Prostate gland (tissue), 2 donors: Measurements from ENCODE around the gene RAVER2. TPM values are rescaled to one million over a fixed set of nuclear protein-coding genes. Genes with fewer than 3 reads are reported as not detected.
"Not testable (repeated sequence)": the region's sequence is repeated elsewhere in the genome, so short reads cannot be mapped to it uniquely, and the experiment has no call there.

ENCODE experiments used
- DNase-seq: peaks from one replicate; pipeline ENCODE4 v3.0.0-alpha.2; 2019; ENCODE audit warnings: low spot score
- H3K27ac ChIP-seq, 2 donors: fragments of 200-600 bp; sonication (generic); 2 replicates each; pipeline ENCODE4 v1.5.1; 2017 to 2019
- H3K27me3 ChIP-seq: fragments of 200-600 bp; sonication (generic); replicated peaks from 2 replicates; pipeline ENCODE4 v1.5.1; 2019; ENCODE audit not compliant: insufficient read depth
- H3K36me3 ChIP-seq, 2 donors: fragments of 200-600 bp; sonication (generic); 1 replicate in 1 of 2; 2 replicates in 1 of 2; pipeline versions ENCODE4 v1.5.1 to v1.8.1; 2017 to 2019
- H3K4me1 ChIP-seq: fragments of 200-600 bp; sonication (generic); replicated peaks from 2 replicates; pipeline ENCODE4 v1.5.1; 2019
- H3K4me3 ChIP-seq, 2 donors: fragments of 200-600 bp; sonication (generic); 2 replicates each; pipeline ENCODE4 v1.5.1; 2017 to 2019
- H3K9me3 ChIP-seq: fragments of 200-600 bp; sonication (generic); 2 replicates; pipeline ENCODE4 v1.5.1; 2017
- POLR2A ChIP-seq: fragments of 450-650 bp; IDR thresholded peaks from one replicate; pipeline ENCODE4 v1.6.1; 2016; ENCODE audit warnings: antibody characterized with exemption, mild to moderate bottlenecking
- POLR2AphosphoS5 ChIP-seq: sonication (generic); formaldehyde crosslinking; IDR thresholded peaks from one replicate; pipeline ENCODE4 v1.6.1; 2017; ENCODE audit warnings: antibody characterized with exemption
- WGBS: methylation state at CpG from one replicate; pipeline ENCODE4 v1.1.5; 2018; 5-methylcytosine and 5-hydroxymethylcytosine counted together
- intact Hi-C: fragments of 100-400 bp; cut with DNase I; formaldehyde crosslinking; loops from one replicate; pipeline ENCODE4 v1.14.2; 2022
- total RNA-seq, 2 donors: library from RNA; depleted of rRNA; stranded (reverse); fragments of >200 nt; gene quantifications; one replicate each; pipeline ENCODE4 v1.1.0, GENCODE V29; 2016
- TF ChIP-seq, protein P1 (sequence below), 4 experiments: fragments of 200-600 bp in 2 of 4; fragments of 450-650 bp in 2 of 4; sonication (generic) in 2 of 4; IDR thresholded peaks; 1 replicate in 3 of 4; 2 replicates in 1 of 4; pipeline ENCODE4 v1.5.1; 2016 to 2019; ENCODE audit warnings: antibody characterized with exemption in 4 of 4, mild to moderate bottlenecking in 2 of 4, moderate library complexity in 2 of 4

RAVER2 gene
- total RNA-seq, 2 donors from 2014 or later, result 11.8 to 18.3 TPM

- H3K27me3 ChIP-seq, result no peaks in the 10 kb centered on the region
- intact Hi-C loops, result no loop called here
- no peaks in the 10 kb centered on the region for H3K36me3 ChIP-seq
- H3K27ac ChIP-seq, result no peak overlapping the region
- no peaks in the 10 kb centered on the region for H3K4me1 ChIP-seq
- no peaks in the 10 kb centered on the region for H3K9me3 ChIP-seq
- H3K4me3 ChIP-seq, result no peak overlapping the region
- no peak for TF ChIP-seq POLR2A
- no peak for DNase-seq
- 69% methylated on average over 2 of the region's 2 CpGs for WGBS
These were observed 43.0 kb upstream of the RAVER2 start for GRCh38 chr1:64701886-64702285.

GRCh38 chr1:64702670-64703069 is 42.2 kb upstream of the RAVER2 start:
- 88% methylated on average over 3 of the region's 3 CpGs for WGBS
- H3K4me1 ChIP-seq, intact Hi-C loops: not testable (repeated sequence)

GRCh38 chr1:64703600-64703999 is 41.3 kb upstream of the RAVER2 start:
- Histone ChIP-seq H3K9me3 (no peaks in the 10 kb centered on the region), H3K36me3 (no peaks in the 10 kb centered on the region), H3K27ac (no peak overlapping the region), H3K27me3 (no peaks in the 10 kb centered on the region), H3K4me3 (no peak overlapping the region), H3K4me1 (no peaks in the 10 kb centered on the region)
- WGBS, result 88% methylated on average over 2 of the region's 2 CpGs
- intact Hi-C loops, result no loop called here
- DNase-seq, result no peak
- TF ChIP-seq POLR2AphosphoS5 (no peak), POLR2A (no peak)
- TF ChIP-seq, protein P1, sequence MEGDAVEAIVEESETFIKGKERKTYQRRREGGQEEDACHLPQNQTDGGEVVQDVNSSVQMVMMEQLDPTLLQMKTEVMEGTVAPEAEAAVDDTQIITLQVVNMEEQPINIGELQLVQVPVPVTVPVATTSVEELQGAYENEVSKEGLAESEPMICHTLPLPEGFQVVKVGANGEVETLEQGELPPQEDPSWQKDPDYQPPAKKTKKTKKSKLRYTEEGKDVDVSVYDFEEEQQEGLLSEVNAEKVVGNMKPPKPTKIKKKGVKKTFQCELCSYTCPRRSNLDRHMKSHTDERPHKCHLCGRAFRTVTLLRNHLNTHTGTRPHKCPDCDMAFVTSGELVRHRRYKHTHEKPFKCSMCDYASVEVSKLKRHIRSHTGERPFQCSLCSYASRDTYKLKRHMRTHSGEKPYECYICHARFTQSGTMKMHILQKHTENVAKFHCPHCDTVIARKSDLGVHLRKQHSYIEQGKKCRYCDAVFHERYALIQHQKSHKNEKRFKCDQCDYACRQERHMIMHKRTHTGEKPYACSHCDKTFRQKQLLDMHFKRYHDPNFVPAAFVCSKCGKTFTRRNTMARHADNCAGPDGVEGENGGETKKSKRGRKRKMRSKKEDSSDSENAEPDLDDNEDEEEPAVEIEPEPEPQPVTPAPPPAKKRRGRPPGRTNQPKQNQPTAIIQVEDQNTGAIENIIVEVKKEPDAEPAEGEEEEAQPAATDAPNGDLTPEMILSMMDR (IDR thresholded peaks at IDR 0.05), result no peak

More at GRCh38 chr1:64702670-64703069, 42.2 kb upstream of the RAVER2 start:
- not testable (repeated sequence) for H3K36me3 ChIP-seq, H3K27ac ChIP-seq, H3K9me3 ChIP-seq, DNase-seq, H3K27me3 ChIP-seq, H3K4me3 ChIP-seq

DNA sequence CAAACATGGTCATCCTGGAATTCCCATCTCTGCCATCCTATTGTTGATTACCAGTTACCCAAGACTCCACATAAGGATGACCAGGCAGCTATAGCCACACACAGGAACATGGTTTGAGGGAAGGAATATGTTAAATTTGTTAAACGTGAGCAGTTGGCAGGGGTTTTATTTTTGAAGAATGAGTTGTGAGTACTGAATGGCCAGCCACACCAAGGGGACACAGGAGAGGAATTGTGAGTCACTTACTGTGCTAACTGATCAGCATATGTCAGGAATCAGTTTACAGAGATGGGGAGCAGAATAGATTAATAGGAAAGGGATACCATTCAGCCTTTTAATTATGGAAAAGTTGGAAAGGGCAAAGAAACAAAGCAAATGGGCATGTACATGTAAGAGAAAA is 39.3 kb upstream of the RAVER2 start:
- WGBS, result 35% methylated on average over 1 of the region's 1 CpG
- intact Hi-C loops, result no loop called here
- no peak overlapping the region for H3K4me3 ChIP-seq
- no peaks in the 10 kb centered on the region for H3K36me3 ChIP-seq
- H3K9me3 ChIP-seq, result no peaks in the 10 kb centered on the region
- no peaks in the 10 kb centered on the region for H3K4me1 ChIP-seq
- H3K27ac ChIP-seq, result no peak overlapping the region
- H3K27me3 ChIP-seq, result no peaks in the 10 kb centered on the region
- TF ChIP-seq, protein P1 (IDR thresholded peaks at IDR 0.05), result no peak
- no peak for TF ChIP-seq POLR2AphosphoS5
- TF ChIP-seq POLR2A, result no peak
- no peak for DNase-seq

DNA sequence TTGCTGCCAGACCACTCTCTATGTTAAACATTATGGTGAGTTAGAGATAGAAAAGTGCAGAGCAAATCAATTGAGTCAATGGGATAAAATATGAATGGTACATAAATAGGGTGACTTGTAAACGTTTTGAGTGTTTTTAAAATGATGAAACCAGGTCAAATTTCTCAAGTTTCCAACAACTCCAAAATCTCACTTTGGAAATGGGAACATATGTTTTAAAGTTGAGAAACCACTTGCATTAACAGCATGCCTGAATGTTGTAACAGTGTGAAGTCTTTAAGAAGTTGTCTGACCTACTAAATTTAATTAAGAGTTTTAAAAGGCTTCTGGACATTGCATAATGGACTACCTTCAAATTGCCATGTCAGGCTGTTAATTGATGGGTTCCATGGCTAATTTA is 33.6 kb upstream of the RAVER2 start:
- 31% methylated on average over 1 of the region's 1 CpG for WGBS
- DNase-seq, result no peak

DNA sequence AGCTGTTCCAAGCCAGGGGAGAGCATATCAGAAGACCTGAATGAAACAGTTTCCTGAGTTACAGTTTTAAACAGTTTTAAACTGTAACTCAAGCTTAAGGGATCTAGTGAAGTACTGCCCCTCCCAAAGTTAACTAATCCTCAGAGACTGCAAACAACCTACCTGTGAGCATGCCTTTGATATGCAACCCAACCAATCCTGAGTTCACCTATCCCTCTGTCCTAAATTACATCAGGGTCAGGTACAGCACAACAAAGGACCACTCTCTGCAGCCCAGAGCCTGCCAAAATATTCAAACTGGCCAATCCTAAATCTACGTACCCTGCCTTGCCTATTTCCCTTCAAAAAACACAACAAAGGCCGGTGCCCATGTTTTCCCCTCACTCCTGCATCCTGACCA is 32.8 kb upstream of the RAVER2 start:
- H3K4me3 ChIP-seq, result no peak overlapping the region
- intact Hi-C loops, result no loop called here
- no peaks in the 10 kb centered on the region for H3K36me3 ChIP-seq
- H3K27me3 ChIP-seq, result no peaks in the 10 kb centered on the region
- WGBS, result 87% methylated on average over 2 of the region's 2 CpGs
- no peak for TF ChIP-seq POLR2AphosphoS5
- TF ChIP-seq POLR2A, result no peak
- TF ChIP-seq, protein P1 (IDR thresholded peaks at IDR 0.05), result no peak
- no peak overlapping the region for H3K27ac ChIP-seq
- DNase-seq, result no peak
- no peaks in the 10 kb centered on the region for H3K9me3 ChIP-seq
- no peaks in the 10 kb centered on the region for H3K4me1 ChIP-seq

More for the DNA sequence above, 33.6 kb upstream of the RAVER2 start:
- Histone ChIP-seq H3K4me1 (no peaks in the 10 kb centered on the region), H3K27ac (no peak overlapping the region), H3K9me3 (no peaks in the 10 kb centered on the region), H3K4me3 (no peak overlapping the region), H3K27me3 (no peaks in the 10 kb centered on the region), H3K36me3 (no peaks in the 10 kb centered on the region)
- intact Hi-C loops, result no loop called here
- no peak for TF ChIP-seq POLR2A
